Spleen (tissue), 11 donors: Measurements from ENCODE around the gene SLC22A15. TPM values are rescaled to one million over a fixed set of nuclear protein-coding genes. Genes with fewer than 3 reads are reported as not detected.

Experiments used
- DNase-seq: peaks from one replicate; pipeline ENCODE4 v3.0.0-alpha.2; 2020
- H3K27ac ChIP-seq, 8 donors: fragments of 200-600 bp; sonication (generic) in 7 of 8; 1 replicate in 4 of 8; 2 replicates in 4 of 8; pipeline versions ENCODE4 v1.5.0 to v1.8.0; 2016 to 2021; ENCODE audit warnings: inconsistent platforms in 4 of 8, mild to moderate bottlenecking in 4 of 8, moderate library complexity in 1 of 8
- H3K27me3 ChIP-seq, 7 donors: fragments of 200-600 bp; sonication (generic) in 6 of 7; replicated peaks in 1 of 7; 1 replicate in 4 of 7; 2 replicates in 3 of 7; pipeline versions ENCODE4 v1.5.0 to v1.8.0; 2016 to 2021; ENCODE audit warnings: inconsistent platforms in 3 of 7, mild to moderate bottlenecking in 1 of 7
- H3K36me3 ChIP-seq, 6 donors: fragments of 200-600 bp; sonication (generic) in 5 of 6; 1 replicate in 4 of 6; 2 replicates in 2 of 6; pipeline versions ENCODE4 v1.5.0 to v1.8.0; 2016 to 2021; ENCODE audit warnings: inconsistent platforms in 2 of 6
- H3K4me1 ChIP-seq, 6 donors: fragments of 200-600 bp; sonication (generic) in 5 of 6; 1 replicate in 3 of 6; 2 replicates in 3 of 6; pipeline versions ENCODE4 v1.5.0 to v1.8.0; 2016 to 2021; ENCODE audit warnings: inconsistent platforms in 3 of 6
- H3K4me3 ChIP-seq, 8 donors: fragments of 200-600 bp; sonication (generic) in 7 of 8; 1 replicate in 4 of 8; 2 replicates in 4 of 8; pipeline versions ENCODE4 v1.5.0 to v1.8.0; 2016 to 2021; ENCODE audit warnings: inconsistent platforms in 4 of 8, mild to moderate bottlenecking in 4 of 8, moderate library complexity in 2 of 8
- H3K9me3 ChIP-seq, 8 donors: fragments of 200-600 bp; sonication (generic) in 7 of 8; 1 replicate in 4 of 8; 2 replicates in 4 of 8; pipeline versions ENCODE4 v1.5.0 to v1.8.0; 2016 to 2021; ENCODE audit warnings: inconsistent platforms in 4 of 8
- CTCF ChIP-seq, 11 experiments: fragments of 200-600 bp in 7 of 11; fragments of 450-650 bp in 4 of 11; sonication (generic) in 4 of 11; IDR thresholded peaks in 8 of 11; conservative IDR thresholded peaks in 3 of 11; 1 replicate in 7 of 11; 2 replicates in 4 of 11; pipeline versions ENCODE4 v1.4.0 to v1.8.0; 2016 to 2021; ENCODE audit warnings: antibody characterized with exemption in 11 of 11, inconsistent platforms in 4 of 11, mild to moderate bottlenecking in 1 of 11
- POLR2A ChIP-seq, 3 donors: fragments of 450-650 bp; IDR thresholded peaks; one replicate each; pipeline ENCODE4 v1.5.1; 2017; ENCODE audit warnings: antibody characterized with exemption in 3 of 3, mild to moderate bottlenecking in 1 of 3
- POLR2AphosphoS5 ChIP-seq, 3 donors: sonication (generic); formaldehyde crosslinking; IDR thresholded peaks; one replicate each; pipeline ENCODE4 v1.5.1; 2017; ENCODE audit warnings: antibody characterized with exemption in 3 of 3
- WGBS, 5 donors: extraction: QIAGEN DNeasy Blood & Tissue Kit in 3 of 5; methylation state at CpG; one replicate each; pipeline versions ENCODE4 v1.1.5 to v1.1.7; 2013 to 2018; 5-methylcytosine and 5-hydroxymethylcytosine counted together
- intact Hi-C: fragments of 100-400 bp; cut with DNase I; formaldehyde crosslinking; loops from one replicate; pipeline ENCODE4 v1.15.0; 2023; ENCODE audit warnings: low total_unique reads
- polyA plus RNA-seq, 3 donors: library from polyadenylated mRNA; stranded (reverse); fragments of 200-250 nt; gene quantifications; one replicate each; pipeline ENCODE4 v1.2.1, GENCODE V29; 2013
- total RNA-seq, 7 donors: library from RNA; depleted of rRNA in 3 of 7; stranded (reverse); fragments of >200 nt in 3 of 7; fragmentation: NEBNext Ultra II Directional in 4 of 7; extraction: Animal tissue kit (Norgen Biotek cat#: 25700) in 4 of 7; gene quantifications; one replicate each; pipeline versions ENCODE4 v1.1.0 to v1.2.1, GENCODE V29; 2016 to 2021
- donor health status: healthy with polysubstance abuse.
- donor health status: DM: no; HTN: no; CAD: no; lungs with moderate emphysema.
- donor health status: DM: no; HTN: no; CAD: no.
- donor health status: Bipolar disorder and iron deficiency.
- donor health status: healthy.
- donor health status: DM: no; HTN: no; CAD: no.
- donor health status: DM: yes; HTN: yes; CAD: no.

Gene SLC22A15
- total and polyA plus RNA-seq, 10 donors = 1.2 to 24.8 (median 11.2) TPM

GRCh38 chr1:116099379-116099778, 123.1 kb downstream of the SLC22A15 start:
- peaks cover 0 to 12% (median 0%) of the 10 kb centered on the region in 6 donors for H3K36me3 ChIP-seq
- H3K4me1 ChIP-seq = no peaks in the 10 kb centered on the region
- peaks cover 0 to 25% (median 20%) of the 10 kb centered on the region in 8 donors for H3K9me3 ChIP-seq
- 83 to 98% (median 92%) methylated on average over 4 of the region's 4 CpGs for WGBS, 5 donors
- no peak overlapping the region for H3K27ac ChIP-seq
- intact Hi-C loops = no loop called here
- no peak for TF ChIP-seq POLR2A (IDR thresholded peaks at IDR 0.05)
- TF ChIP-seq POLR2AphosphoS5 (IDR thresholded peaks at IDR 0.05) = no peak
- no peak for TF ChIP-seq CTCF (IDR thresholded peaks at IDR 0.05 in 8 of 11, conservative IDR thresholded peaks at IDR 0.05 in 3 of 11)
- no peak overlapping the region for H3K4me3 ChIP-seq
- DNase-seq = no peak
- no peaks in the 10 kb centered on the region for H3K27me3 ChIP-seq

- Histone ChIP-seq H3K36me3 (peaks cover 0 to 12% (median 0%) of the 10 kb centered on the region in 6 donors), H3K27ac (no peak overlapping the region), H3K4me1 (no peaks in the 10 kb centered on the region), H3K9me3 (peaks cover 0 to 19% (median 17%) of the 10 kb centered on the region in 8 donors), H3K27me3 (no peaks in the 10 kb centered on the region), H3K4me3 (no peak overlapping the region)
- WGBS, 5 donors = 85 to 94% (median 90%) methylated on average over 2 of the region's 2 CpGs
- intact Hi-C loops = no loop called here
- no peak for TF ChIP-seq POLR2AphosphoS5 (IDR thresholded peaks at IDR 0.05)
- no peak for TF ChIP-seq POLR2A (IDR thresholded peaks at IDR 0.05)
- TF ChIP-seq CTCF (IDR thresholded peaks at IDR 0.05 in 8 of 11, conservative IDR thresholded peaks at IDR 0.05 in 3 of 11) = no peak
- no peak for DNase-seq
Observed at GRCh38 chr1:116099919-116100318, 123.6 kb downstream of the SLC22A15 start.

GRCh38 chr1:116104667-116105066, 128.4 kb downstream of the SLC22A15 start:
- Histone ChIP-seq H3K4me3 (no peak overlapping the region), H3K27me3 (no peaks in the 10 kb centered on the region), H3K36me3 (no peaks in the 10 kb centered on the region), H3K9me3 (no peaks in the 10 kb centered on the region), H3K27ac (no peak overlapping the region), H3K4me1 (no peaks in the 10 kb centered on the region)
- intact Hi-C loops = no loop called here
- no peak for DNase-seq
- no peak for TF ChIP-seq POLR2AphosphoS5 (IDR thresholded peaks at IDR 0.05)
- TF ChIP-seq CTCF (IDR thresholded peaks at IDR 0.05 in 8 of 11, conservative IDR thresholded peaks at IDR 0.05 in 3 of 11) = no peak
- TF ChIP-seq POLR2A (IDR thresholded peaks at IDR 0.05) = no peak
- WGBS, 5 donors = 67 to 84% (median 80%) methylated on average over 2 to 3 of the region's 3 CpGs

GRCh38 chr1:116105996-116106395, 129.7 kb downstream of the SLC22A15 start:
- H3K27me3 ChIP-seq = no peaks in the 10 kb centered on the region
- no peak for DNase-seq
- H3K9me3 ChIP-seq = no peaks in the 10 kb centered on the region
- TF ChIP-seq POLR2AphosphoS5 (IDR thresholded peaks at IDR 0.05) (no peak), CTCF (IDR thresholded peaks at IDR 0.05 in 8 of 11, conservative IDR thresholded peaks at IDR 0.05 in 3 of 11) (no peak)
- H3K36me3 ChIP-seq = no peaks in the 10 kb centered on the region
- H3K27ac ChIP-seq = no peak overlapping the region
- intact Hi-C loops = no loop called here
- H3K4me1 ChIP-seq = no peaks in the 10 kb centered on the region
- no peak overlapping the region for H3K4me3 ChIP-seq
- 46 to 67% (median 51%) methylated on average over 2 of the region's 2 CpGs for WGBS, 5 donors
